Stimulated activated CD8-positive, alpha-beta memory T cell treated with anti-CD3 and anti-CD28 coated beads, Interleukin-7, amount 100 ng/mL, for 4 hours (primary cell): ENCODE measurements around the gene RAB11A.
"Not testable (repeated sequence)": the region's sequence is repeated elsewhere in the genome, so short reads cannot be mapped to it uniquely, and the experiment has no call there.

Experiments used
- DNase-seq, 2 donors: peaks; one replicate each; pipeline ENCODE4 v3.0.0-alpha.2; 2020; ENCODE audit warnings: low read depth in 2 of 2

RAB11A gene

DNA sequence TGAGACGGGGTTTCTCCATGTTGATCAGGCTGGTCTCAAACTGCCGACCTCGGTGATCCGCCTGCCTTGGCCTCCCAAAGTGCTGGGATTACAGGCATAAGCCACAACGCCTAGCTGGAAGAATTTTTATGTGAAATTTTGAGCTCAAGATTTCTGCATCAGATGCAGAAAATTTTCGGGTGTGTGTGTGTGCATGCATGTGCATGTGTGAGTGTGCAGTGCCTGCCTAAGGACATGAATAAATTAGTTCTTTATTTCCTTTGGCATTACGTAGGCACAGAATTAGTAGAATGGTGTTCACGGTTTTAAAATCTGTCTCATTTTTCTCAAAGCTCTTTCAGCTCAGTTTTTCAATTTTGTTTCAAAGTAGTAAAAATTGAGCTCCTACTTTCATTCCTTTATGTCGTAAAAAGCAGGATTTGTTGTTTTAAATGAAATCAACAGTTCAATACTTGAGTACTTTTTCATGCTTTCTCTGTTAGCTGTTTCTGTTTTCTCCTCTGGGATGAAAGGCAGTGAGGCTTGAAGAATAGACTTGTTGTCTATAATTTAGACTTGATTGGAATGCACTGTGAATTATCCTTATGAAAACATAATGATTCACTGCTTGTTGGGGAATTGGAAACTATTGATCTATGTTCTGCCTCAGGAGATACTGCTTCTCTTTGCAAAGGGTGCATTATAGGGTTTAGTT lies 23.3 kb upstream of the RAB11A start:
- DNase-seq = no peak

DNA sequence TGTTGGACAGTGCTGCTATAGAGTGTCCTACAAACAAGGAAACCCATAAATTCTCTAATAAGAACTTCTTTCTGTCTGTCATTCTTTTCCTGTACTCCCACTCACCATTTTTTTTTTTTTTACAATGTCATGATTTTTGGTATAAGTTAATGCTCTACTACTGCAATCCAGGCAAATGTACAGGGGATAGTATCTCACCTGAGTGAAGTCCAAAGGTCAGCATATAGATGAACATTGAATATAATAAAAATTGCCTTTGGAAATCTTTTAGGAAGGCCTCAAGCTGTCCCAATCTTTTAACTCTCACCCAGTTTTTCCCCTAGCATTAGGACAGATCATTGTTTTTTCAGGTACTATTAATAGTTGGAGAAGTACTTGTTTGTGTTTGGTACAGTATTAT lies 21.3 kb upstream of the RAB11A start:
- DNase-seq = no peak

DNA sequence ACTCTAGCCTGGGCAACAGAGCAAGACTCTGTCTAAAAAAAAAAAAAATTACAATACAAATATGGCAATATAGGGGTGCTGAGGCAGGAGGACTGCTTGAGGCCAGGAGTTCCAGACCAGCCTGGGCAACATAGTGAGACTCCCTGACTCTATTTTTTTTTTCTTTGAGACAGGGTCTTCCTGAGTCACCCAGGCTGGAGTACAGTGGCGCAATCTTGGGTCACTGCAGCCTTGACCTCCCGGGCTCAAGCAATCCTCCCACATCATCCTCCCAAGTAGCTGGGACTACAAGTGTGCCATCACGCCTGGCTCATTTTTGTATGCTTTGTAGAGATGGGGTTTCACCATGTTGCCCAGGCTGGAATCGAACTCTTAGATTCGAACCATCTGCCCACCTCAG lies 17.3 kb upstream of the RAB11A start:
- DNase-seq = no peak

DNA sequence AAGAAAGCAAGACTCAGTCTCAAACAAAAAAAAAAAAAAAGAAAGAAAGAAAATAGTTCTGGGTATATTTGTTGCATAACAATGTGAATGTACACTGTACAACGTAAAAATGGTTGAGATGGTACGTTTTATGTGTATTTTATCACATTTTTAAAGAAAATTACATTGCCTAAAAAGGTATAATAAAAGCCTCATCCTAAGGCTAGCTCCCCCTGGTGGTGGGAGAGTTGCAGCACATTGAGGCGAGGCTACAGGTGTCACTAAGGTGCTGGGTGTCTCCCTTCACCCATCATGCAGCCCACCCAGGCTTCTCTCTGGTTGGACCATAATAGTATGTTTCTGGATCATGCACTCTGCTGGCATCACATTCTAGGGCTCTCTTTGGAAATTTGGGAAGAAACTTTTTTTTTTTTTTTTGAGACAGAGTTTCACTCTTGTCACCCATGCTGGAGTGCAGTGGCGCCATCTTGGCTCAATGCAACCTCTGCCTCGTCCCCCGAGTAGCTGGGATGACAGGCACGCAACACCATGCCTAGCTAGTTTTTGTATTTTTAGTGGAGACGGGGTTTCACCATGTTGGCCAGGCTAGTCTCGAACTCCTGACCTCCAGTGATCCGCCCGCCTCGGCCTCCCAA lies 12.4 kb upstream of the RAB11A start:
- peak; percentile 56 to 75 for DNase-seq

DNA sequence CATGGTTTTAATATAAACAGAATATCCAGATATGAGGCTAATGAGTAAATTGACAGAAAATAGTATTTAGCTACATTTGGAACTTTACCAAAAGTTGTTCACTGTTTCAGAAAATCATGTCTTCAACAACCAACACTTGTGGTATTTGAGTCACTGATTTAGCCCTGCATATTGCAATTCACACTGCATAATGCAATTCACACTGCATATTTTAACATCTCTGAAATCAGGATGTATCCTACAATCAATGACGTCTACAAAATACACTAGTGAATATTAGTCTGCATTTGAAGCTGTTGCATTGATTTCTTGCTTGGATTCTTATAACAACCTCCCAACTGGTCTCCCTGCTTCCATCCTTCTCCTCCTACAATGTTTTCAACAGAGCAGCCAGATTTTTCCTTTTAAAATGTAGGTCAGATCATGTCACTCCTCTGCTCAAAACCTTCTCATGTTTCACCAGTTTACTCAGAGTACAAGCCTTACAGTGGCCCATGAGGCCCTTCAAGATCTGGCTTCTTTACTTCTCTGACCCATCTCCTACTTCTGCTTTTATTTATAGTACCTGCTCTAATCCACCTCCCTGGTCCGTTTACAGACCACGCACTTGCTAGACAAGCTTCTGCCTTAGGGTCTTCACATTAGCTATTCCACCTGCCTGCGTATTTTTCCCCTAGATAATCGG lies 11.4 kb upstream of the RAB11A start:
- no peak for DNase-seq

DNA sequence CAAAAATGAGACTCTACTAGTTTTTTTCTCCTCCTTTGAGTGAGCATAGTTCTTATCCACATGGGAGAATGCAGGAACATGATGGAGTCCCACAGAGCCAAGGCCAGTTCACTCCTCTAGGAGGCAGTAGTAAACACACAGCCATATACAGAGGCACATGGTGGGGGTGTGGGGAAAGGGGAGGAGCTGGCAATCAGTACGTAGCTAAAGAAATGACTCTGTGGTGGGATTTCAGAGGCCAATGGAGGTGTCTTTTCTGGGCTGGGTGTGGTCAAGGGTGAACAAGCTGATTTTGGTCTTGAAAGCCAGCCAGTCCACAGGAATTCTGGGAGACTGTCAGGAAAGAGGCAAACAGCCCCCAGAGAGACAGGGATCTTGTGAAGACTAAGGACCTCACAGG lies 6.6 kb upstream of the RAB11A start:
- peak; percentile 40 to 52 for DNase-seq

DNA sequence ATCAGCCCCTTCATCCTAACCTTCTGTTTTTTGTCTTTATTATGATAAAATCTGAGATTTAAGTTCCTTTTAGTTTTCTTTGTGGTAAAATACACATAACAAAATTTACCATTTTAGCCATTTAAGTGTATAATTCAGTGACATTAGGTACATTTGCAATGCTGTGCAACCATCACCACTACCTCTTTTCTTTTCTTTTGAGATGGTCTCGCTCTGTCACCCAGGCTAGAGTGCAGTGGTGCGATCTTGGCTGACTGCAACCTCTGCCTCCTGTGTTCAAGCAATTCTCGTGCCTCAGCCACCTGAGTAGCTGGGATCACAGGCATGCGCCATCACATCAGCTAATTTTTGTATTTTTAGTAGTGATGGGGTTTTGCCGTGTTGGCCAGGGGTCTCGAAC lies 6.2 kb upstream of the RAB11A start:
- no peak for DNase-seq

DNA sequence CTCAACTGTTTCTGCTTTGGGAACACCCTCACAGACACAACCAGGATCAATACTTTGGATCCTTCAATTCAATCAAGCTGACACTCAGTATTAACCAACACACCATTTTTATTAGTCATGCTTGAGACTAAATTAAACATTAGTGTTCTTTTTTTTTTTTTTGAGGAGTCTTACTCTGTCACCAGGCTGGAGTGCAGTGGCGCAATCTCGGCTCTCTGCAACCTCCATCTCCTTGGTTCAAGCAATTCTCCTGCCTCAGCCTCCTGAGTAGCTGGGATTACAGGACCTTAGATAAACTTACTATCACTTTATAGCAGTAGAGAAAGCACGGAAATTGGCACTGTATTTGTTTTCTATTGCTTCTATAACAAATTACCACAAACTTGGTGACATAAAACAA lies 2.0 kb upstream of the RAB11A start:
- no peak for DNase-seq

DNA sequence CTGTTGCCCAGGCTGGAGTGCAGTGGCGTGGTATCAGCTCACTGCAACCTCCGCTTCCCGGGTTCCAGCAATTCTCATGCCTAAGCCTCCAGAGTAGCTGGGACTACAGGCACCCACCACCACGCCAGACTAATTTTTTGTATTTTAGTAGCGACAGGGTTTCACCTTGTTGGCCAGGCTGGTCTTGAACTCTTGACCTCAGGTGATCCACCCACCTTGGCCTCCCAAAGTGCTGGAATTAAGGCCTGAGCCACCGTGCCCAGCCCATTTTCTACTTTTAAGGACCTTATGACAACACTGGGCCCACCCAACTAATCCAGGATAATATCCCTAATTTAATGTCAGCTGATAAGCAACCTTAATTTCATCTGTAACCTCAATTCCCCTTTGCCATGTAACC lies 1.4 kb upstream of the RAB11A start:
- not testable (repeated sequence) for DNase-seq

DNA sequence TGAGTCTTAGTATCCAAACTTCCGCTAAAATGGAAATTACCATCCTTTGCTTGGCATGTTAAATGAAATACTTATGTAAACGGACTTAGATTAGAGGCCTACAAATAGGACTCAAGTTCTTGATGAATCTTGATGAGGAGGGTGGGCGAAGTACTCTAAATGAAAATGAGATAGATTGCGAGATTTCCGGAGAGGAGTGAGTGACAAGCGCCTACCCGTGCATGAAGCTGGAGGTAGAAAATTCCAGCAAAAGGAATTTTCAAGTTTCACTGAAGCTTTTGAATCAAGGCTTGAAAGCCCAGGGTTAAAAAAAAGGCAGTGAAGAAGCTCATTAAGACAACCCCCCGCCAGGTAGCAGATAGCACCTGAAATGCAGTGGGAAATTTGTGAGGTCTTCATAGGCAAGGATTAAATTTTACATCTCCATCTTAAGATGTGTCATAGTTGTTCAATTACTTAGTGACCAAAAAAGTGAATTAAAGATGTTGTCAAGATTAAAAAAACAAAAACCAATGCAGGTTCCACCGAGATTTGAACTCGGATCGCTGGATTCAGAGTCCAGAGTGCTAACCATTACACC lies 655 bp upstream of the RAB11A start:
- DNase-seq = no peak

DNA sequence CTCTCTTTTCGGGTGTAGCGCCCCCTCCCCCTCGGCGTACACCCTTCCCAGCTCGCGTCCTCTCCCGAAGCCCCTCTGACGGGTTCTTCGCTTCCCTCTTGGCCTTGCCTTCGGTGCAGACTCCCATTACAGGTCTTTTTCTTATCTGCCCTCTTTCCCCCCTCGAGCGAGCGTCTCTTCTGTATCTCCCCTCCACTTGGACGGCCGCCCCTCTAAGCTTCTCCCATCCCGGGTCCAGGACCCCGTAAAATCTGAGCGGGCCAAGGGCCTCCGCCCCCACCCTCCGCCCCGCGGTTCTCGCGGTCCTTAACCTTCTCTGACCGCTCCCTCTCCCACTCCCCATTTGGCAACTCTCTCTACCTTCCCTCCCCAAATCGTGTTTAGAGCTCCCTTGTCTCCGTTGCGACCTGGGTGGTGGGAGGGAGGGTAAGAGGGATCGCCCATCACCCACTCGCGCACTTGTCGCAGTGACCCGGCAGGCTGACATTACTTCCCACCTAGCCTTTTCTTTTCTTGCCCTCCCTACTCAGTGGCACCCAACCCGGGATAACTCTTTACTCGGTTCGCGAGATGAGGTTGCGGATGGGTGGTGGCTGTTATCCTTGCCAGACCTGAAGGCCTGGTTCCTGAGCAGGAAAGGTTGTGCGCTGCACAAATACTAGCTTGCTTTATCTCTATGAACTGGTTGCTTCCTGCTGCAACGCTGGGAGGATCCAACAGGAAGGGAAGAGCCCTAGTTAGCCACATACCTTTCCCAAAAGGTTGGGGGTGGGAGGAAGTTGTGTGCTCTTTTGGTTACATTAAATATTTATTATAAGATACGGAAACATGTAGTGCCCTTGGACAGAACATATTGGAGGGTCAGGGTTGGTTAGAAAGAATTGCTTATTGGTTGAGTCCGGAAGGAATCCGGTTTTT lies 922 bp downstream of the RAB11A start:
- no peak for DNase-seq

DNA sequence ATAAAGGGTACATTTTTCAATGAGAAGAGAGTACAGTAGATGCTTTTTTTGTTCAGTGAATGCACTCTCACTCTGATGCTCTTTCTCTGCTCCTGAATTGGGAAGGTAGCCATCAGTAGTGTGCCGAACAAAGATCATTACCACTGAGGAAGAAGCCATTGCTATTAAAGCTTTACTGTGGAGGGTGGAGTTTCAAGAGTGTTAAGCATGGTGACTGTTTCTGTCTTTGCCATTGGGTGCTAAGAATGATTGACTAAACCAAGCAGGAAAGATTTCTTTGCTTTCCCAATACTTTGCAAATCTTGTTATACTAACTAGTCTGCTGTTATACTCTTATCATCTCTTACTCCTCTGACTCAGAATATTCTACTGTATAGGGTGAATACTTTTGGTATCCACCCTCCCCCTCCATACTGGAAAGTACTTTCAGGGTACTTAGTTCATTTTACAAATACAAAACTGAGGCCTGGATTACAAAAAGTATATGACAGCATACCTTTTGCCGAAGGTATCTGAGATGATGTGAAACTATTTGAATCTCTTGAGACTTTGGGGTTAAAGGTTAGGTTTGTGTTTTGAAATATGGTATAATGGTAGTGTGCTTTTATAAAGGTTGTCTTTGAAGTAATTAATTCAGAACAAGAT lies 1.7 kb downstream of the RAB11A start:
- no peak for DNase-seq

DNA sequence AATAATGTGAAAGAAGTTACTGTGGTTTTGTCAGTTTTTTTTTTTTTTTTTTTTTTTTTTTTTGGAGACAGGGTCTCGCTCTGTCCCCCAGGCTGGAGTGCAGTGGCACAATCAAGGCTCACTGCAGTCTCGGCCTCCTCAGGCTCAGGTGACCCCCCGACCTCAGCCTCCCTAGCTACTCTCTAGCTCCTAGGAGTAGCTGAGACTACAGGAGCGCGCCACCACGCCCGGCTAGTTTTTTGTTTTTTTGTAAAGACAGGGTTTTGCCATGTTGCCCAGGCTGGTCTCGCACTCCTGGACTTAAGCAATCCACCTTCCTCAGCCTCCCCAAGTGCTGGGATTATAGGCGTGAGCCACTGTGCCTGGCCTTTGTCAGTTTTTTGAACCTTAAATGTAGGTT lies 2.6 kb downstream of the RAB11A start:
- not testable (repeated sequence) for DNase-seq

DNA sequence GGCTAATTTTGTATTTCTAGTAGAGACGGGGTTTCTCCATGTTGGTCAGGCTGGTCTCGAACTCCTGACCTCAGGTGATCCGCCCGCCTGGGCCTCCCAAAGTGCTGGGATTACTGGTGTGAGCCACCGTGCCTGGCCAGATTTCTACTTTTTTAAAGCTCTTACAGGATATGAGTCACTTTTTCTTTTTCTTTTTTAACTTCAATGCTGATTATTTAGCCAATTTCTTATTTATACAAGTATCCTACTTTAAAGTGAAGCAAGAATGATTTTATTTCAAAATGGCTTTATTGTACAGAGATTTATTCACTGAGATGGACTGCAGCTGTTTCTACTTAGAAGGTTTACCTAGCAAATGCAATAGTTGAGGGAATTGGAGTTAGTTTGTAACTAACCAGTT lies 3.3 kb downstream of the RAB11A start:
- not testable (repeated sequence) for DNase-seq

DNA sequence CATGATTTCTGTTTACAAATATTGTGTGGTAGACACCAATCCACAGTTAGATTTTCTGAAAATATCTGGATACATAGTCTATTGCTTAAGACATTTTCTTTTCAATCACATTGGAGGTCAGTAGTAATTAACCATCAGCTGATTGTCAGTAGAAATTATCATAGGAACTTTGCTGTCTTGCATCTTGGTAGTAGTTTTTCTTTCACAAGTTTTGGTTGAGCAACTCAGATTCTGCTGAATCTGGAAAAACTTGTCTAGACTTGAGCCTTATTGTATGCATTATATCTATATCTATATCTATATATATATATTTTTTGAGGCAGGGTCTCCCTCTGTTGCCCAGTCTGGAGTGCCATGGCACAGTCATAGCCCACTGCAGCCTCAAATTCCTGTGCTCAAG lies 4.0 kb downstream of the RAB11A start:
- DNase-seq = no peak

DNA sequence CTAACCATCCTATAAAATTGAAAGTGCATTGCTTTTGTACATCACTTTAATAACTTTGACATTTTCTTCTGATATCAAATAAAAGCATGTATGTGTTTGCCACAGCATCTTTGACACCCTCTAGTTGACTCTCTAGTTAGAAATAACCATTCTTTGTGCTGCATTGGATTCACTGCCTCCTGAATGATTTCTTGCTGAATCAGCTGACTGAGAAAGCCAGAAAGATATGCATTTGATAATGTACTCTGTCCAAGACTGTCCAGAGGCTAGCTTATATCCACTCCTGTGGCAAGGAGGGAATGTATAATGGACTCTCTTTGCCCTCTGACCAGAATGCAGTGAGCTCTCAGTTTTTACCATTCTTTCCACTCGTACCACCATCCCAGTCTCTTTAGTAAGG lies 6.2 kb downstream of the RAB11A start:
- no peak for DNase-seq

DNA sequence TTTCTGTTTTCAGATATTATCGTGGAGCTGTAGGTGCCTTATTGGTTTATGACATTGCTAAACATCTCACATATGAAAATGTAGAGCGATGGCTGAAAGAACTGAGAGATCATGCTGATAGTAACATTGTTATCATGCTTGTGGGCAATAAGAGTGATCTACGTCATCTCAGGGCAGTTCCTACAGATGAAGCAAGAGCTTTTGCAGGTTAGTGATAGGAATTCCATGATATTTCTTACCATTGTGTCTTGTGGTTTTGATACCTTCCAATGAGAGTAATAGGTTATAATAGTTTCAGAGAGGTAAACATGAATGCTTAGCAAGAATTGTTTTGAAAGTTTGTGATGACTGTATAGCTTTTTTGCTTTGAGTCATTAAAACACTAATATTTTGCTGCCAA lies 8.5 kb downstream of the RAB11A start:
- no peak for DNase-seq

DNA sequence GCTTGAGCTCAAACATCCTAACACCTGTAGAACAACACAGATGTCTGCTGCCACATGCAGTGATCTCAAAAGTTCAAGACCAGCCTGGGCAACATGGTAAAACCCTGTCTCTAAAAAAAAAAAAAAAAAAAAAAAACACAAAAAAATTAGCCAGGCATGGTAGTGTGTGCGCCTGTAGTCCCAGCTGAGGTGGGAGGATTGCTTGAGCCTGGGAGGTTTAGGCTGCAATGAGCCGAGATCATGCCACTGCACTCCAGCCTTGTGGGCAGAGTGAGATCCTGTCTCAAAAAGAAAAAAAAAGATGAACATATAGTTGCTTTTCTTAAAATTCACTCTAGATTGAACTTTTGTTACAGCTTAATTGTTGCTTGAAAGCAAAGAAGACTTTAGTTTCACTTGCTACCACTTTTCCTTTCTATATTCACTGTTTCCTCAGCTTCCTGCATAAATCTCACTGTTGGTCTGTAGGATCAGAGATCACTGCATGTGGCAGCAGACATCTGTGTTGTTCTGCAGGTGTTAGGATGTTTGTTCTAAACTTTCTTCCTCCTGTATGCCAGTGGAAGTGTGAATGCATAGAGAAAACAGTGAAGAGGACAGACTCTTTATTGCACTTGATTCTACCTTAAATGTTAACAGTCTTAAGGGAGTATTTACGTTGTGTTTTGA lies 12.6 kb downstream of the RAB11A start:
- DNase-seq = no peak

DNA sequence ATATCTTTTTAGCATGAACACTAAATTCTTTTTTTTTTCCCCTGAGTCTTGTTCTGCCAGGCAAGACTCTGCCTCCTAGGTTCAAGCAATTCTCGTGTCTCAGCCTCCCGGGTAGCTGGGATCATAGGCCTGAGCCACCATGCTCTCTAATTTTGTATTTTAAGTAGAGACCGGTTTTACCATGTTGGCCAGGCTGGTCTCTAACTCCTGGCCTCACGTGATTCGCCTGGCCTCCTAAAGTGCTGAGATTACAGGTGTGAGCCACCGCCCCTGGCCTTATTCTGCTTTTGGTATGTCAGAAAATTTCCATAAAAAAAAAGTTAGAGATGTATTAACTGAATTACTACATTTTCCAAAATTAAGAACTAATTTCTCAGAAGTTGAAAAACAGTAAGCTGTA lies 14.3 kb downstream of the RAB11A start:
- no peak for DNase-seq

DNA sequence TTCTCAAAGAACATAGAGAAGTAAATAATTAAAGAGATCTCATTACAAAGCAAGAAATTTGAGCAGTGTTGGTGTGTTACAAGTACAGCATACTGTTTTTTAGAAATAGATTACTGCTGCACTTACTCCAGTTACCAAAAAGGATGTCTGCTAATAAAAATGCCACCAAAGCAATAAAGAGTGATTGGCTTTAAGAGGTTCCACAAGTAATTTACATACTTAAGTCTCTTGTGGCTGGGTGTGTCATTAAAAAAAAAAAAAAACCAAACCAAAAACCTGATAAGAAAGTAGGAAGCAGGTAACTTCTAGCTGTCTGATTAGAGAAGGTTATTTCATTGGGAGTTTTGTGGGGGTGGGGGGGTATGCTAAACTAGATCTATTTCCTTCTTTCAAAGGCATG lies 15.2 kb downstream of the RAB11A start:
- DNase-seq = no peak
